GM19239 (cell line): ENCODE measurements around the gene MYOCD.

Source experiments
- DNase-seq: peaks from one replicate; pipeline ENCODE4 v3.0.0; 2011; ENCODE audit warnings: low spot score; ENCODE audit not compliant: insufficient read length
- FAIRE-seq: peaks from 2 replicates; lab custom pipeline; 2011; peaks lifted over from hg19 to GRCh38; lab: Jason Lieb, UNC

The MYOCD gene

GRCh38 chr17:12693640-12694039 lies 27.9 kb downstream of the MYOCD start:
- FAIRE-seq = no peak
- no peak for DNase-seq

- DNase-seq = no peak
- FAIRE-seq = no peak
Observed at GRCh38 chr17:12706070-12706469, 40.4 kb downstream of the MYOCD start.

- DNase-seq (no peak), FAIRE-seq (no peak)
Observed at GRCh38 chr17:12709063-12709462, 43.4 kb downstream of the MYOCD start.

GRCh38 chr17:12712415-12712814 lies 46.7 kb downstream of the MYOCD start:
- FAIRE-seq (no peak), DNase-seq (no peak)

- FAIRE-seq (no peak), DNase-seq (no peak)
Observed at GRCh38 chr17:12712941-12713340, 47.3 kb downstream of the MYOCD start.

GRCh38 chr17:12719948-12720347 lies 54.3 kb downstream of the MYOCD start:
- FAIRE-seq (no peak), DNase-seq (no peak)

GRCh38 chr17:12721581-12721980 lies 55.9 kb downstream of the MYOCD start:
- no peak for FAIRE-seq

GRCh38 chr17:12722282-12722681 lies 56.6 kb downstream of the MYOCD start:
- DNase-seq = no peak
- no peak for FAIRE-seq

More at GRCh38 chr17:12721581-12721980, 55.9 kb downstream of the MYOCD start:
- DNase-seq = no peak

GRCh38 chr17:12726131-12726530 lies 60.4 kb downstream of the MYOCD start:
- DNase-seq = no peak
- no peak for FAIRE-seq

- DNase-seq = no peak
Observed at GRCh38 chr17:12727076-12727760, 61.5 kb downstream of the MYOCD start.

GRCh38 chr17:12727881-12728280 lies 62.2 kb downstream of the MYOCD start:
- DNase-seq (no peak), FAIRE-seq (no peak)

More at GRCh38 chr17:12727076-12727760, 61.5 kb downstream of the MYOCD start:
- no peak for FAIRE-seq

- FAIRE-seq (no peak), DNase-seq (no peak)
Observed at GRCh38 chr17:12729086-12729485, 63.4 kb downstream of the MYOCD start.

- DNase-seq (no peak), FAIRE-seq (no peak)
Observed at GRCh38 chr17:12730421-12730820, 64.7 kb downstream of the MYOCD start.

- DNase-seq = no peak
- FAIRE-seq = no peak
Observed at GRCh38 chr17:12730931-12731521, 65.3 kb downstream of the MYOCD start.

GRCh38 chr17:12731839-12732238 lies 66.1 kb downstream of the MYOCD start:
- FAIRE-seq (no peak), DNase-seq (no peak)

GRCh38 chr17:12732366-12732765 lies 66.7 kb downstream of the MYOCD start:
- DNase-seq (no peak), FAIRE-seq (no peak)

GRCh38 chr17:12734926-12735325 lies 69.2 kb downstream of the MYOCD start:
- FAIRE-seq (no peak), DNase-seq (no peak)

- no peak for FAIRE-seq
- DNase-seq = no peak
Observed at GRCh38 chr17:12735517-12735916, 69.8 kb downstream of the MYOCD start.

GRCh38 chr17:12736526-12736925 lies 70.8 kb downstream of the MYOCD start:
- no peak for FAIRE-seq
- no peak for DNase-seq

- DNase-seq = no peak
- no peak for FAIRE-seq
Observed at GRCh38 chr17:12737740-12738469, 72.2 kb downstream of the MYOCD start.

GRCh38 chr17:12738624-12739023 lies 72.9 kb downstream of the MYOCD start:
- no peak for FAIRE-seq
- DNase-seq = no peak
